Measurements from ENCODE around the gene FGD4.

GRCh38 chr12:32357601-32358249 lies 41.6 kb upstream of the FGD4 start:
- no peak for TF ChIP-seq RBBP5 (IDR thresholded peaks at IDR 0.05; ENCODE audit: borderline replicate concordance, insufficient read depth, low read length, poor library complexity, severe bottlenecking)
- no peak for TF ChIP-seq RAD21 (CRISPR knock-in tag; conservative IDR thresholded peaks at IDR 0.05 in 1 of 2, IDR thresholded peaks at IDR 0.05 in 1 of 2)
- TF ChIP-seq L3MBTL2 (IDR thresholded peaks at IDR 0.05), result no peak

All from K562 (cell line).